Measurements from ENCODE around the gene POLR2H. TPM values are rescaled to one million over a fixed set of nuclear protein-coding genes. Genes with fewer than 3 reads are reported as not detected.

POLR2H gene
- total RNA-seq, 1 experiment from 2014 or later, result 153 TPM

DNA sequence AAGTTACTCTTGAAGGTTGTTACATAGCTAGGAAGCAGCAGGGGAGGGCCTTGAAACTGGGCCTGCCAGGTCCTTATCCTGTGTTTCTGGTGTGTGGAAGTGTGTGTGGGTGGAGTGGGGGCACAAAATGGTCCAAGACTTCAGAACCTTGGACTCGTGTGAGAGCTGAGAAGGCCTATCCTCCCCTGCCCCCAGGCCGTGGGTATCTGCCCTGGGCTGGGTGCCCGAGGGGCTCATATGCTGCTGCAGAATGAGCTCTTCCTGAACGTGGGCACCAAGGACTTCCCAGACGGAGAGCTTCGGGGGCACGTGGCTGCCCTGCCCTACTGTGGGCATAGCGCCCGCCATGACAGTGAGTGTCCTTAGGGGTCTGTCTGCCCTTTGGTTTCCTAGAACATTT is 22.8 kb downstream of the POLR2H start:
- ChIA-PET POLR2A (ENCODE audit: unreplicated experiment) (interaction anchor here (0.6 to 0.7 kb wide), 2 partner anchors 13 to 485 kb away, joined by 3 to 4 read pairs; no protein-coding TSS in a partner anchor), CTCF (no interaction called here)
- Histone ChIP-seq H4K20me1 (ENCODE audit: insufficient read depth) (no peaks in the 10 kb centered on the region), H3K4me1 (replicated peaks; ENCODE audit: insufficient read depth) (no peaks in the 10 kb centered on the region), H3K4me3 (no peak overlapping the region), H3K4me2 (no peak overlapping the region), H3F3A (ENCODE audit: insufficient read depth, low read depth) (no peaks in the 10 kb centered on the region), H3K27me3 (ENCODE audit: insufficient read depth, low read depth) (peaks cover 76% of the 10 kb centered on the region), H3K9me3 (ENCODE audit: insufficient read depth, low read depth) (no peaks in the 10 kb centered on the region), H3K9me2 (ENCODE audit: insufficient read depth) (no peaks in the 10 kb centered on the region), H3K36me3 (ENCODE audit: low read depth) (no peaks in the 10 kb centered on the region), H2AFZ (no peak overlapping the region), H3K79me2 (ENCODE audit: low read depth) (no peaks in the 10 kb centered on the region), H3K27ac (no peak overlapping the region)
- BruUV-seq (replicated peaks), result no TSS peak
- TF ChIP-seq, protein P1, sequence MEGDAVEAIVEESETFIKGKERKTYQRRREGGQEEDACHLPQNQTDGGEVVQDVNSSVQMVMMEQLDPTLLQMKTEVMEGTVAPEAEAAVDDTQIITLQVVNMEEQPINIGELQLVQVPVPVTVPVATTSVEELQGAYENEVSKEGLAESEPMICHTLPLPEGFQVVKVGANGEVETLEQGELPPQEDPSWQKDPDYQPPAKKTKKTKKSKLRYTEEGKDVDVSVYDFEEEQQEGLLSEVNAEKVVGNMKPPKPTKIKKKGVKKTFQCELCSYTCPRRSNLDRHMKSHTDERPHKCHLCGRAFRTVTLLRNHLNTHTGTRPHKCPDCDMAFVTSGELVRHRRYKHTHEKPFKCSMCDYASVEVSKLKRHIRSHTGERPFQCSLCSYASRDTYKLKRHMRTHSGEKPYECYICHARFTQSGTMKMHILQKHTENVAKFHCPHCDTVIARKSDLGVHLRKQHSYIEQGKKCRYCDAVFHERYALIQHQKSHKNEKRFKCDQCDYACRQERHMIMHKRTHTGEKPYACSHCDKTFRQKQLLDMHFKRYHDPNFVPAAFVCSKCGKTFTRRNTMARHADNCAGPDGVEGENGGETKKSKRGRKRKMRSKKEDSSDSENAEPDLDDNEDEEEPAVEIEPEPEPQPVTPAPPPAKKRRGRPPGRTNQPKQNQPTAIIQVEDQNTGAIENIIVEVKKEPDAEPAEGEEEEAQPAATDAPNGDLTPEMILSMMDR (conservative IDR thresholded peaks at IDR 0.05), result no peak
- TF ChIP-seq EZH2 (IDR thresholded peaks at IDR 0.05; ENCODE audit: low read depth), result no peak
- no peak for DNase-seq
- intact Hi-C loops (cut with micrococcal nuclease; ENCODE audit: unreplicated experiment), result no loop called here

DNA sequence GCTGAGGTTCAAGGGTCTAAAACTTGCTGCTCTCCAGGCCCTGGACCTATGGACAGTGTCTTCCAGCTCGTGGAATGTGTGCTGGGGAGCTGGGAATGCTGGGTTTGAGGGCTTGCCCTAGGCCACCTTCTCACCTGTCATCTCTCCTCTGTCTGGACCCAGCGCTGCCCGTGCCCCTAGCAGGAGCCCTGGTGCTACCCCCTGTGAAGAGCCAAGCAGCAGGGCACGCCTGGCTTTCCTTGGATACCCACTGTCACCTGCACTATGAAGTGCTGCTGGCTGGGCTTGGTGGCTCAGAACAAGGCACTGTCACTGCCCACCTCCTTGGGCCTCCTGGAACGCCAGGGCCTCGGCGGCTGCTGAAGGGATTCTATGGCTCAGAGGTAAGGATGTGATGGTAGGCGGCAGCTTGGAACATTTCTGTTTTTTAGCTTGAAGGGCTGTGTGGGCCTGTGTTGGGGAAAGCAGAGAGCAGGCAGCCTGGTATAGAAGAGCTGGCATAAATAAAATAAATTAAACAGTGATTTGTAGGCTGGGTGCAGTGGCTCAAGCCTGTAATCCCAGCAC is 23.4 kb downstream of the POLR2H start:
- Histone ChIP-seq H3K4me2 (no peak overlapping the region), H3K79me2 (ENCODE audit: low read depth) (no peaks in the 10 kb centered on the region), H3K27me3 (ENCODE audit: insufficient read depth, low read depth) (peaks cover 79% of the 10 kb centered on the region), H3K36me3 (ENCODE audit: low read depth) (no peaks in the 10 kb centered on the region), H3K9me3 (ENCODE audit: insufficient read depth, low read depth) (no peaks in the 10 kb centered on the region), H3K27ac (no peak overlapping the region), H3K4me3 (no peak overlapping the region), H4K20me1 (ENCODE audit: insufficient read depth) (no peaks in the 10 kb centered on the region), H3K9me2 (ENCODE audit: insufficient read depth) (no peaks in the 10 kb centered on the region), H3F3A (ENCODE audit: insufficient read depth, low read depth) (no peaks in the 10 kb centered on the region), H3K4me1 (replicated peaks; ENCODE audit: insufficient read depth) (no peaks in the 10 kb centered on the region), H2AFZ (no peak overlapping the region)
- no peak for DNase-seq
- intact Hi-C loops (cut with micrococcal nuclease; ENCODE audit: unreplicated experiment), result no loop called here
- no TSS peak for BruUV-seq (replicated peaks)
- ChIA-PET POLR2A (ENCODE audit: unreplicated experiment) (interaction anchor here (0.5 to 0.6 kb wide), 2 partner anchors 13 to 258 kb away, joined by 3 to 4 read pairs; no protein-coding TSS in a partner anchor), CTCF (interaction anchor here (0.9 kb wide), 1 partner anchor 13 kb away, joined by 30 read pairs; no protein-coding TSS in a partner anchor)
- TF ChIP-seq, protein P1 (conservative IDR thresholded peaks at IDR 0.05), result no peak
- no peak for TF ChIP-seq EZH2 (IDR thresholded peaks at IDR 0.05; ENCODE audit: low read depth)

DNA sequence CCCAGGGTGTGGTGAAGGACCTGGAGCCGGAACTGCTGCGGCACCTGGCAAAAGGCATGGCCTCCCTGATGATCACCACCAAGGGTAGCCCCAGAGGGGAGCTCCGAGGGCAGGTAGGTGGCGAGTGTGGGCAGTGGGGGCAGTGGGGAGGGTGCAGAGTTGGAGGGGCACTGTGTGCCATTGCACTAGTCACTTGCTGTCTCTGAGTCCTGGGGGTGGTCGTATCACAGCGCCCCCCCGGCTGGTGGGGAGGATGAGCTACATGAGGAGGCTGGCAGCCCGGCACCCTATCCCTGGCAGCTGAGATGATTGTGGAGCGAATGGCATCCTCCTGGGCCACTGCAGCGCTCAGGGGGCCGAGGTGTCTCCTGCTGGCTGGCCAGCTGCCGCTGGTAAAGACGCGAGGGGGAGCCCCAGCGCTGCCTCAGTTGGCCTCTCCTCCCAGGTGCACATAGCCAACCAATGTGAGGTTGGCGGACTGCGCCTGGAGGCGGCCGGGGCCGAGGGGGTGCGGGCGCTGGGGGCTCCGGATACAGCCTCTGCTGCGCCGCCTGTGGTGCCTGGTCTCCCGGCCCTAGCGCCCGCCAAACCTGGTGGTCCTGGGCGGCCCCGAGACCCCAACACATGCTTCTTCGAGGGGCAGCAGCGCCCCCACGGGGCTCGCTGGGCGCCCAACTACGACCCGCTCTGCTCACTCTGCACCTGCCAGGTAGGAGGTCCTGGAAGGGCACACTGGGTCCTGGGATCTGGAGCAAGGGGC is 24.7 kb downstream of the POLR2H start:
- TF ChIP-seq, protein P1 (conservative IDR thresholded peaks at IDR 0.05), result no peak
- TF ChIP-seq EZH2 (IDR thresholded peaks at IDR 0.05; ENCODE audit: low read depth), result no peak
- no peaks in the 10 kb centered on the region for H3K79me2 ChIP-seq (ENCODE audit: low read depth)
- H3K4me2 ChIP-seq, result no peak overlapping the region
- POLR2A ChIA-PET (ENCODE audit: unreplicated experiment), result no interaction called here
- H4K20me1 ChIP-seq (ENCODE audit: insufficient read depth), result no peaks in the 10 kb centered on the region
- CTCF ChIA-PET, result interaction anchor here (0.6 to 0.9 kb wide), 2 partner anchors 11 to 15 kb away, joined by 7 to 30 read pairs; no protein-coding TSS in a partner anchor
- H3K27me3 ChIP-seq (ENCODE audit: insufficient read depth, low read depth), result peaks cover 82% of the 10 kb centered on the region
- no peak overlapping the region for H3K4me3 ChIP-seq
- H3K9me3 ChIP-seq (ENCODE audit: insufficient read depth, low read depth), result no peaks in the 10 kb centered on the region
- H3K36me3 ChIP-seq (ENCODE audit: low read depth), result no peaks in the 10 kb centered on the region
- intact Hi-C loops (cut with micrococcal nuclease; ENCODE audit: unreplicated experiment), result no loop called here
- H3F3A ChIP-seq (ENCODE audit: insufficient read depth, low read depth), result no peaks in the 10 kb centered on the region
- H3K4me1 ChIP-seq (replicated peaks; ENCODE audit: insufficient read depth), result no peaks in the 10 kb centered on the region
- H3K27ac ChIP-seq, result no peak overlapping the region
- no peak overlapping the region for H2AFZ ChIP-seq
- no TSS peak for BruUV-seq (replicated peaks)
- no peak for DNase-seq
- H3K9me2 ChIP-seq (ENCODE audit: insufficient read depth), result no peaks in the 10 kb centered on the region

Measured in PC-9 (cell line).